Measurements from ENCODE around the gene LSAMP.

Gene LSAMP

GRCh38 chr3:115903843-115904242 lies 541.4 kb downstream of the LSAMP start:
- DNase-seq (ENCODE audit: low read depth in 2 of 3, low spot score in 1 of 3), result no peak

DNA sequence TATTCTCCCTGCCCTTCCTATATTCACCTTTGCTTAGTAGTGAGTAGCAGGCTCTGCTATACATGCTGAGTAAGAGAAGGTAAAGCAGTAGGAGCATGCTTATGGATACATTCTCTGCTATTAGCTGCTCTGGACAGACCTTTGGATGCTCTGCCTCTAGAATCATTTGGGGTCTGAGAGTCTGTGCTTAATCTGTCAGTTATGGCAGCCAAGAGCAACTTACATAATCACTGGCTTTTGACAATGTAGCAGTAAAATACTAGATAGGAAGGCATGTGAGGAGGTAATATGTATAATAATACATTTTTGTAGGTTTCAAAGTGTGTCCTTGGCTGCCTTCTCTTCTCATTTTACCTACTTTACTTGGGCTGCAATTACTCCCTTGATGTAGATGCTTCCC lies 544.3 kb downstream of the LSAMP start:
- DNase-seq (ENCODE audit: low read depth in 2 of 3, low spot score in 1 of 3), result no peak

GRCh38 chr3:115899535-115899934 lies 545.8 kb downstream of the LSAMP start:
- DNase-seq (ENCODE audit: low read depth in 2 of 3, low spot score in 1 of 3), result no peak

DNA sequence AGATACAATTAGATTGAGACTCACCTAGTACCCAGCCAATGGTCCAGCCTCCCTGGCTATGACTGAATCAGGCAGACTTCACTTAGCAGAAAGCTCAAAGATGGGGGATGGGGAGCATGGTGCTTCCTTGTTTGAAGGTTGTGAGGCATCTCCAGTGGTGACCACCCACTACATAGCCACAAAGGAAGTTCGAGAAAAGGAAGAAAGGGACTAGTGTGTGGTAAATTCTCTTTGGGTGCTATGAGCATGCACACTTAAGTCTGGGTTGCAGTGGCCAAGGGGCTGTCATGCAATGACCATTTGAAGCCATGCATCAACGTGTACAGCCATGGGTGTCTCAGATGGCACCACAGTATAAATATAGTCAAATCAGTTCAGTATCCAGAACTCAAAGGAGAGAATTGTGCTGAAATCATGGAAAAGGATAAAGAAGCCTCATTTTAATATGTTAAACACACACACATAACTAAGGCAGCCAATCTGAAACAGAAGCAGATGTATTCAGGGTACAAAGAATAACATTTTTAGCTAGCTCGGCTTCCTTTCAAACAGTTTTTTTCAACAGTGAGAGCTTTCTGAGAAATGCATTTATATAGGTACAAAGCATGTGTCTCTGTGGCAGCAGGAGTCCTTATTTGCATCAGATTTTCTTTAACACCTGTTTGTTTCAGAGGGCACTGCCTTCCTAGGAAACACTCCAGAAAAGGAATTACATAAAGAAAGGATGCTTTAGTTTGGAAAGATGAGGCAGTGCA lies 546.5 kb downstream of the LSAMP start:
- no peak for DNase-seq (ENCODE audit: low read depth in 2 of 3, low spot score in 1 of 3)

DNA sequence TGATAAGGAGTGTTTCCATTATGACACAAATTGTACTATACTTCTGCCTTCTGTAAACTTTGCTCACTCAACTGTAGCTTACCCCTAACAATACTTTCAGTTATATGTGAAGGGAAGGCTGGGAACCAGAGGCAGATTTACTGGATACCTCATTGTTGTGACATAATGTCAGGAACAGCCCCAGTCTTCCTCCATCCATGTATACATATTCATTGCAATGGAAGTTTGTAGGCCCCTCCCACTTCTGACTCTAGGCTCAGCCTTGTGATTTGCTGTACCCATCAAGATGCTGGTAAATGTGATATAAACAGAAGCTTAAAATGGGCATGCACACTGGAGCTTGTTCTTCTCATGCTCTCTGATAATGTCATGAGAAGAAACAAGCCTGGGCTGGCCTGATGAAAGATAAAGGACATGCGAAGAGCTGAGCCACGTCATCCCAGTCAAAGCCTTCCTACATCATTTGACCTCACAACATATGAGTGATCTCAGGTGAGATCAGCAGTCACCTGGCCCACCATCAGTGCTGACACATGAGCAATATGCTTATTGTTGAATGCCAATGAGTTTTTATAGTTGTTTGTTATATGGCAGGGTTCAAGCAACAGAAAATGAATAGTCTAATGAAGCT lies 554.2 kb downstream of the LSAMP start:
- DNase-seq (ENCODE audit: low read depth in 2 of 3, low spot score in 1 of 3), result no peak

- DNase-seq (ENCODE audit: low read depth in 2 of 3, low spot score in 1 of 3), result no peak
Measured at GRCh38 chr3:115890579-115890978, 554.7 kb downstream of the LSAMP start.

DNA sequence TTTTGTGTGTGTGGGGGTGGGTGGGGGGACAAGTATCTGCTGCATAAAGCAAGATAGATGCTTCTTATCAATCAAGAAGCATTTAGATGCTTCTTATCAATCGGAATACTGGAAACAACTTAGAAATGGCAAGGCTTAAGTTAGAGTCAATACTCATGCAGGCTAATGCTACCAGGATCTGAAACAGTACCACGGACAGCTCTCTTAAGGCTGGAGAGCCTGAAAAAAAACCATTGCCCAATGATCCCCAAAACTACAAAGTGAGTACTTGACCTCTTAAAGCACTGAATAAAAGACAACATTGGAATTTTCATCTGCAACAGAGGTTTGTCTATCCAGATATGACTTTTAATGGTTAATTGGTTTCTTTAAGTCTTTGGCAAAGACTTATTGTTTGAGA lies 559.7 kb downstream of the LSAMP start:
- DNase-seq (ENCODE audit: low read depth in 2 of 3, low spot score in 1 of 3), result no peak

- DNase-seq (ENCODE audit: low read depth in 2 of 3, low spot score in 1 of 3), result no peak
Measured at GRCh38 chr3:115877615-115877899, 567.7 kb downstream of the LSAMP start.

GRCh38 chr3:115876876-115877614 lies 568.2 kb downstream of the LSAMP start:
- DNase-seq (ENCODE audit: low read depth in 2 of 3, low spot score in 1 of 3), result no peak

DNA sequence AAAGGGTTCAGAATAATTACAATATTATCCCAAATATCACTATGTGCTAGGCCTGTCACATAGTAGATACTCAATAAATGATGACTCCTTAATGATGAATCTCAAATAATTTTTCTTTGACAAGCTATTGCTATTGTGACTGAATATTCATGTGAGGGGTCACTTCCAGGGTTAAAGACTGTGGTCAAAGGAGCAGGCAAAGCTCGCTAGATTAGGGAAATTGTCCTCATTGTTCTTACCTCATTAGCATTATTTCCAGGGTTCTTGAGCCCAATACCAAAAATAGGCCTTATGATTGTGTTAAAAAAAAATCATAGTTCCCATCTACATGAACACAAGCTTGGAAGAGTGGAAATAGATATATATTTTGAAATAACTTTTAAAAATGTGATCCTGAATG lies 569.8 kb downstream of the LSAMP start:
- no peak for DNase-seq (ENCODE audit: low read depth in 2 of 3, low spot score in 1 of 3)

DNA sequence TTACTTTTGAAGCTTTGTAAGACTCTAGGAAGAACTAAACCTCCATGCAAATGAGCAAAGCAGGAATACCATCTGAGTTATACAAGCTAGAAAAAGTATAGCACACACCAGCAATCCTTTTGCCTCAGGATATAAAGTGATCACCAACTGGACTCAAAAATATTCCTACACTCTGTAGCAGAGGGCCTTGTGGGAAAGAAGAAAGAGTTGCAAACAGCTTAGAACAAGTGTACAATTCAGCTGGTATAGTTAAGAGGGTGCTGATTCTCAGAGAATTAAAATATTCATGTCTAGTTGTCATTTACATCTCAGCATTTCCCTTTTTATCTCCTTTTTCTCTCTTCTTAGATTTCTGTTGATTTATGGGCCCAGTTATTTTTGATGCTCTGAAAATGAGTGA lies 573.6 kb downstream of the LSAMP start:
- DNase-seq (ENCODE audit: low read depth in 2 of 3, low spot score in 1 of 3), result no peak

DNA sequence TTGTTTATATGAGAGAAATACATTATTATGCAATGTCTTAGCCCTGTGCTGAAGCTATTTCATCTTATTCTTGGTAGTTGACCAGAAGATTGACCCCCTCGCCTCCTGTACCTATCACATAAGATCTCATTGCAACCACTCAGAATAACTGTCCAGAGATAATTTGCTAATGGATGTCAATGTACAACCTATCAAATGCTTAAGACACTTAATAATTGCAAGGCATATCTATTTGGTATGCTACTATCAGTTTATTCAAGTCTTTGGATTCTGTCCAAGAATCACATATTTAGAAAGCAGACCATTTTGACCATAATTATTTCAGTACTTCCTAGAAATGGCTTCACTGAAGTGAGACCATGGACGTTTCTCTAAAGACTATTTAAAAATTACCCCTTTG lies 580.4 kb downstream of the LSAMP start:
- no peak for DNase-seq (ENCODE audit: low read depth in 2 of 3, low spot score in 1 of 3)

DNA sequence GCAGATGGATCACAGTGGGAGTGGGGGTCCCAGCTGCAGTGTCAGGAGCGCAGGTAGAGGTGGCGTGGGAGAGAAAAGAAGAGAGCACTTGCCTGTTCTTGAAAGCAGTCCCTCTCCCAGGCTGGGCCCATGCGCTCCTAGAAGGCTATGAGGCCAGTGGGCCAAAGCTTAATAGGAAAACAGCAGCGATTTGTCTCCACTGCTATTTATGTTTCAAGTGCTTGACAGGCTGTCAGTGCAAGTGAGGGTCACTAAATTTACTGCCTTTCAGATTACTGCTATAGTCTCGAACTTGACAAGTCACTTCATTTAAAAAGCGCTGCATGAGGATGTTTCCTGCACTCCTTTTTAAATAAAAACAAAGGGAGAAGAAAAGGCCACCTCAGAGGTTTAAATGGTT lies 582.4 kb downstream of the LSAMP start:
- DNase-seq (ENCODE audit: low read depth in 2 of 3, low spot score in 1 of 3), result no peak

DNA sequence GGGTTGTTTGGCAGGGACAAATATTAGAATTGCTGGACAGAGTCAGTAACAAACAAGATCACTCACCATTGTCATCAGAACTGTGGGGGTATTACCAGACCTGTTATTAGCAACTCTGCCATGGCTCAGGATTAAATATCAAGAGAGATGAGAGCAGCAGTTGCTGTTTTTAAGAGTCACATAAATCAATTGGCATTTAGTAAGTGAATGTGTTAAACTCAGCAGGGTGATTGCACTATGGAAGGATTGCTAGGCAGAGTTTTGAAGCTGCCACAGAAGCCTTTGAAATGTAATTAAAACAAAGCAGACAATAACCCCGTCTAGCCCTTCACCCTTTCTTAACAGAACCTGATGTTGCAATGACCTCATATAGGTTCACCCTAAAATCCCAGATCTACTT lies 583.2 kb downstream of the LSAMP start:
- no peak for DNase-seq (ENCODE audit: low read depth in 2 of 3, low spot score in 1 of 3)

- no peak for DNase-seq (ENCODE audit: low read depth in 2 of 3, low spot score in 1 of 3)
Measured at GRCh38 chr3:115861166-115861733, 584.0 kb downstream of the LSAMP start.

DNA sequence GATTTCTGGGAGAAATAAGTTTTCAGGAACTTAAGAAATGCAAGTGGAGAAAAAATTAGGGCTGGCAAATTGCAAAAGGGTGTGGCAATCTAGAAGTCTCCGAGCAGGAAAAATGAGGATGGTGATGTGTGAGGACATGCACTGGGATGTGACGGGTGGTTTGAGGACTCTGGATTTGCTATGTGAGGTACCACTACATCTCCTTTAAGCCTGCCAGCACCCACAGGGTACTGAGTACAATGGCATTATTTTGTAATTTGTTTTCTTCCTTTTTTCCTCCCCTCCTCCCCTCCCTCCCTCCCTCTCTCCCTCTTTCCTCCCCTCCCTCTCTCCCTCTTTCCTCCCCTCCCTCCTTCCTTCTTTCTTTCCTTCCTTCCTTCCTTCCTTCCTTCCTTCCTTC lies 584.5 kb downstream of the LSAMP start:
- no peak for DNase-seq (ENCODE audit: low read depth in 2 of 3, low spot score in 1 of 3)

DNA sequence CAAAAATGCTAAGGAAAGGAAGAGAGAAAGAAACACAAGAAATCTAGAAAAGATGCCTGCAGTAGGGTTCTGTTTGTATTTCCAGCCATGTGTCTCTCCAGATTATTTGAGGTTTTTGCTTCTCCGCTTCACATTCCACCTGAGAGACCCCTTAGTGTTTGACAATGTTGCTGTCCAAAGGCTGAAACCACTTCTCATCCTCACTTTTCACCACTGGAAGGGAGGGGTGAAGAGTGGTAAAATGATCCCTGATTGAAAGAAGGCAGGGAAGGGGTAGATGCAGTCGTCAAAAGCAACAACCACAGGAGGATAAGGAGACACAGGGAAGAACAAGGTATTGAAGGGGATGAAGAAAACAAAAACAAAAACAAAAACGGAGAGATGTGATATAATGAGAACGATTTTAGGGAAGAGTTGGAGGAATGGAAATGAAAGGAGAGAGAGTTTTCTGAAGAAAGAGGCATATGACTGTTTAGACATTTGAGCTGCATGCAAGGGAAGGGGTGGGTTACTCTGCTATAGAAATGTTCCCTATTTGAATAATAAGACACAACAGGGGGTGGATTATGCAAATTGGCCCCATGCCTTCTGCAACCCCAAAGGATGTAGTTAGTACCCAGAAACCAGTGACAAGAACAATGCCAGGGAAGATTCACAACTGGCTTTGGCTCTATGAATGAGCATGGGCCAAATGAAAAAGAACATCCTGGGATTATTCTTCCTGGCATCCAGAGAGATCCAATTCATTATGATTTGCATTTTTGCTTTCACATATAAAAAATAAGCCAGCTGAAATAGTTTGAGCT lies 586.1 kb downstream of the LSAMP start:
- no peak for DNase-seq (ENCODE audit: low read depth in 2 of 3, low spot score in 1 of 3)

- no peak for DNase-seq (ENCODE audit: low read depth in 2 of 3, low spot score in 1 of 3)
Measured at GRCh38 chr3:115857518-115858136, 587.7 kb downstream of the LSAMP start.

GRCh38 chr3:115855911-115856310 lies 589.4 kb downstream of the LSAMP start:
- DNase-seq (ENCODE audit: low read depth in 2 of 3, low spot score in 1 of 3), result no peak

GRCh38 chr3:115853104-115853503 lies 592.2 kb downstream of the LSAMP start:
- DNase-seq (ENCODE audit: low read depth in 2 of 3, low spot score in 1 of 3), result no peak

- DNase-seq (ENCODE audit: low read depth in 2 of 3, low spot score in 1 of 3), result no peak
Measured at GRCh38 chr3:115852278-115852677, 593.0 kb downstream of the LSAMP start.
